GM23338 (cell line): ENCODE results near the gene OR2T8. TPM values are rescaled to one million over a fixed set of nuclear protein-coding genes. Genes with fewer than 3 reads are reported as not detected.

Experiments used
- ATAC-seq: fragments of 200-7000 bp; cut with Tn5 transposase; 3 replicates; pipeline ENCODE4 v1.9.1; 2020
- DNase-seq: peaks from one replicate; pipeline ENCODE4 v3.0.0-alpha.2; 2015; ENCODE audit warnings: low spot score
- H2AFZ ChIP-seq: fragments of 200-600 bp; sonication (generic); 2 replicates; pipeline ENCODE4 v1.8.0; 2016; ENCODE audit warnings: antibody characterized with exemption, mild to moderate bottlenecking, moderate library complexity
- H3F3A ChIP-seq: fragments of 200-600 bp; sonication (generic); replicated peaks from 2 replicates; pipeline ENCODE4 v1.8.0; 2017; ENCODE audit warnings: antibody characterized with exemption, mixed run types, low read depth
- H3K27ac ChIP-seq: fragments of 200-600 bp; sonication (generic); 2 replicates; pipeline ENCODE4 v1.6.1; 2016; ENCODE audit warnings: low read depth
- H3K27me3 ChIP-seq: fragments of 200-600 bp; sonication (generic); 2 replicates; pipeline ENCODE4 v1.8.0; 2016; ENCODE audit warnings: mild to moderate bottlenecking, mixed run types, moderate library complexity; ENCODE audit not compliant: insufficient read depth
- H3K36me3 ChIP-seq: fragments of 200-600 bp; sonication (generic); 2 replicates; pipeline ENCODE4 v1.8.0; 2016; ENCODE audit warnings: mild to moderate bottlenecking; ENCODE audit not compliant: insufficient read depth
- H3K4me1 ChIP-seq: fragments of 200-600 bp; sonication (generic); 2 replicates; pipeline ENCODE4 v1.8.0; 2016; ENCODE audit warnings: mild to moderate bottlenecking, moderate library complexity; ENCODE audit not compliant: insufficient read depth
- H3K4me2 ChIP-seq: fragments of 200-600 bp; sonication (generic); 2 replicates; pipeline ENCODE4 v1.7.1; 2017; ENCODE audit warnings: mixed run types
- H3K4me3 ChIP-seq: fragments of 200-600 bp; sonication (generic); 2 replicates; pipeline ENCODE4 v1.6.1; 2016; ENCODE audit warnings: mixed run types
- H3K79me2 ChIP-seq: fragments of 200-600 bp; sonication (generic); replicated peaks from 2 replicates; pipeline ENCODE4 v1.8.0; 2017; ENCODE audit warnings: mild to moderate bottlenecking; ENCODE audit not compliant: insufficient read depth
- H3K9me2 ChIP-seq: fragments of 200-600 bp; sonication (generic); 2 replicates; pipeline ENCODE4 v1.8.0; 2017; ENCODE audit not compliant: insufficient read depth
- H4K20me1 ChIP-seq: fragments of 200-600 bp; sonication (generic); replicated peaks from 2 replicates; pipeline ENCODE4 v1.8.0; 2017; ENCODE audit warnings: mild to moderate bottlenecking; ENCODE audit not compliant: insufficient read depth
- H3K27ac Mint-ChIP-seq: 2 replicates; pipeline ENCODE4 v1.8.0; 2020; ENCODE audit warnings: inconsistent platforms, mild to moderate bottlenecking, moderate library complexity, mixed read lengths
- H3K27me3 Mint-ChIP-seq: 3 replicates; pipeline ENCODE4 v1.8.0; 2022; ENCODE audit warnings: low read depth, mild to moderate bottlenecking, moderate library complexity, mixed read lengths, inconsistent platforms; ENCODE audit not compliant: insufficient read depth, poor library complexity
- H3K36me3 Mint-ChIP-seq: 3 replicates; pipeline ENCODE4 v1.8.0; 2021; ENCODE audit warnings: low read depth, mild to moderate bottlenecking, inconsistent platforms, moderate library complexity, mixed read lengths
- H3K4me1 Mint-ChIP-seq: 3 replicates; pipeline ENCODE4 v1.8.0; 2020; ENCODE audit warnings: mild to moderate bottlenecking, inconsistent platforms, mixed read lengths
- H3K4me3 Mint-ChIP-seq: 3 replicates; pipeline ENCODE4 v1.8.0; 2021; ENCODE audit warnings: moderate library complexity, mild to moderate bottlenecking, inconsistent platforms, mixed read lengths
- H3K9me3 Mint-ChIP-seq: 3 replicates; pipeline ENCODE4 v1.8.0; 2020; ENCODE audit warnings: moderate library complexity, mild to moderate bottlenecking, inconsistent platforms, mixed read lengths
- CREB1 ChIP-seq: fragments of 250-450 bp; sonication (Bioruptor Pico); IDR thresholded peaks from 2 replicates; pipeline ENCODE4 v1.5.0; 2020; ENCODE audit warnings: low read depth, mild to moderate bottlenecking, moderate library complexity
- CTCF ChIP-seq, 2 experiments: fragments of 200-600 bp in 1 of 2; sonication (generic) in 1 of 2; conservative IDR thresholded peaks; 2 replicates each; pipeline versions ENCODE4 v1.5.1 to v1.6.1; 2016 to 2017; ENCODE audit warnings: antibody characterized with exemption in 2 of 2, low read depth in 2 of 2, mild to moderate bottlenecking in 2 of 2, moderate library complexity in 1 of 2
- EZH2phosphoT487 ChIP-seq: fragments of 200-600 bp; sonication (generic); IDR thresholded peaks from one replicate; pipeline ENCODE4 v1.8.1; 2018; ENCODE audit warnings: antibody characterized with exemption; ENCODE audit not compliant: unreplicated experiment
- POLR2AphosphoS5 ChIP-seq: IDR thresholded peaks from 2 replicates; pipeline ENCODE4 v1.6.1; 2016; ENCODE audit warnings: antibody characterized with exemption, low read depth
- STAT1 ChIP-seq: IDR thresholded peaks from one replicate; pipeline ENCODE4 v1.6.1; 2016; ENCODE audit warnings: antibody characterized with exemption; ENCODE audit not compliant: unreplicated experiment
- ZNF462 ChIP-seq: fragments of 250-450 bp; sonication (Bioruptor Pico); IDR thresholded peaks from 2 replicates; pipeline ENCODE4 v1.5.0; 2020; ENCODE audit warnings: mild to moderate bottlenecking, moderate library complexity
- polyA plus RNA-seq: library from polyadenylated mRNA; unstranded; fragments of >200 nt; fragmentation: Nextera tagmentation; extraction: Ambion mirVana; gene quantifications from 2 replicates; pipeline ENCODE4 v1.2.1, GENCODE V29; 2016
- total RNA-seq: library from RNA; depleted of rRNA; stranded (reverse); fragments of >200 nt; shearing (Covaris generic); gene quantifications from 2 replicates; pipeline ENCODE4 v1.2.3, GENCODE V29; 2014
- TF ChIP-seq, protein P1 (sequence below): IDR thresholded peaks from 2 replicates; pipeline ENCODE4 v1.6.1; 2016; ENCODE audit warnings: antibody characterized with exemption

OR2T8 gene
- total and polyA plus RNA-seq, 2 experiments from 2014 or later = not detected

DNA sequence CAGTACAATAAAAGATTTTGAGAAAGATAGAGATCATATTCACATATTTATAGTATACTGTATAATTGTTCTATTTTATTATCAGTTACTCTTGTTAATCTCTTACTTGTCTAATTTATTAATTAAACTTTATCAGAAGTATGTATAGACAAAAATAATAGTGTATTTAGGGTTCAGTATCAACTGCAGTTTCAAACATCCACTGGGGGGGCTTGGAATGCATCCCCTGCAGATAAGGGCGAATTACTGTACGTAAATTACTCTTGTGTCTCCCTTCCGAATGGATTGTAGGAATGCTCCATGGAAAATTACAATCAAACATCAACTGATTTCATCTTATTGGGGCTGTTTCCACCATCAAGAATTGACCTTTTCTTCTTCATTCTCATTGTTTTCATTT, 28.5 kb downstream of the OR2T8 start, which contains the start of gene OR2L8 (continued):
- TF ChIP-seq ZNF462 (CRISPR knock-in tag) = no peak
- TF ChIP-seq EZH2phosphoT487 = no peak
- TF ChIP-seq, protein P1, sequence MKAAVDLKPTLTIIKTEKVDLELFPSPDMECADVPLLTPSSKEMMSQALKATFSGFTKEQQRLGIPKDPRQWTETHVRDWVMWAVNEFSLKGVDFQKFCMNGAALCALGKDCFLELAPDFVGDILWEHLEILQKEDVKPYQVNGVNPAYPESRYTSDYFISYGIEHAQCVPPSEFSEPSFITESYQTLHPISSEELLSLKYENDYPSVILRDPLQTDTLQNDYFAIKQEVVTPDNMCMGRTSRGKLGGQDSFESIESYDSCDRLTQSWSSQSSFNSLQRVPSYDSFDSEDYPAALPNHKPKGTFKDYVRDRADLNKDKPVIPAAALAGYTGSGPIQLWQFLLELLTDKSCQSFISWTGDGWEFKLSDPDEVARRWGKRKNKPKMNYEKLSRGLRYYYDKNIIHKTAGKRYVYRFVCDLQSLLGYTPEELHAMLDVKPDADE = no peak
- no peak for TF ChIP-seq STAT1
- TF ChIP-seq CREB1 (CRISPR knock-in tag) = no peak
- TF ChIP-seq POLR2AphosphoS5 = no peak

GRCh38 chr1:247953408-247953807, 33.4 kb downstream of the OR2T8 start:
- Mint-ChIP-seq H3K27ac (no peak overlapping the region), H3K4me3 (no peak overlapping the region), H3K36me3 (peaks cover 17% of the 10 kb centered on the region; the same call in 1 of the 3 replicates), H3K27me3 (no peaks in the 10 kb centered on the region), H3K9me3 (peaks cover 78% of the 10 kb centered on the region), H3K4me1 (no peaks in the 10 kb centered on the region)
- Histone ChIP-seq H3K27ac (no peak overlapping the region), H3K4me3 (no peak overlapping the region), H4K20me1 (no peaks in the 10 kb centered on the region), H3K4me1 (no peaks in the 10 kb centered on the region), H3K36me3 (no peaks in the 10 kb centered on the region; the same call in 1 of the 2 replicates), H2AFZ (no peak overlapping the region), H3K27me3 (no peaks in the 10 kb centered on the region), H3F3A (no peaks in the 10 kb centered on the region), H3K4me2 (no peak overlapping the region), H3K9me2 (no peaks in the 10 kb centered on the region), H3K79me2 (no peaks in the 10 kb centered on the region)
- ATAC-seq = no peak
- DNase-seq = no peak
- TF ChIP-seq CTCF (conservative IDR thresholded peaks at IDR 0.05; ENCODE audit: low read depth in 2 of 2) (no peak), ZNF462 (CRISPR knock-in tag) (no peak)
